HG02870 (cell line): ENCODE results near the gene FOXK1.

Experiments
- ATAC-seq: cut with Tn5 transposase; IDR thresholded peaks from one replicate; pipeline ENCODE4 v1.9.1; 2021; ENCODE audit warnings: mild to moderate bottlenecking, moderate library complexity; ENCODE audit not compliant: unreplicated experiment

The FOXK1 gene

GRCh38 chr7:4720225-4720624 is 38.1 kb downstream of the FOXK1 start:
- ATAC-seq: no peak

- no peak for ATAC-seq
Observed at GRCh38 chr7:4722308-4722707, 40.2 kb downstream of the FOXK1 start.

- ATAC-seq: no peak
Observed at GRCh38 chr7:4722960-4723630, 41.0 kb downstream of the FOXK1 start.

- ATAC-seq: no peak
Observed at GRCh38 chr7:4724648-4725013, 42.5 kb downstream of the FOXK1 start.

GRCh38 chr7:4725014-4725849 is 43.1 kb downstream of the FOXK1 start:
- no peak for ATAC-seq

- ATAC-seq: no peak
Observed at GRCh38 chr7:4725850-4726450, 43.9 kb downstream of the FOXK1 start.

GRCh38 chr7:4726566-4726965 is 44.5 kb downstream of the FOXK1 start:
- ATAC-seq: no peak

- no peak for ATAC-seq
Observed at GRCh38 chr7:4727914-4728705, 46.0 kb downstream of the FOXK1 start.

- ATAC-seq: no peak
Observed at GRCh38 chr7:4729266-4729665, 47.2 kb downstream of the FOXK1 start.

- no peak for ATAC-seq
Observed at GRCh38 chr7:4730276-4730675, 48.2 kb downstream of the FOXK1 start.

- ATAC-seq: no peak
Observed at GRCh38 chr7:4730971-4731370, 48.9 kb downstream of the FOXK1 start.

- no peak for ATAC-seq
Observed at GRCh38 chr7:4731803-4732202, 49.7 kb downstream of the FOXK1 start.

- no peak for ATAC-seq
Observed at GRCh38 chr7:4733936-4734528, 51.9 kb downstream of the FOXK1 start.

- no peak for ATAC-seq
Observed at GRCh38 chr7:4734587-4735345, 52.7 kb downstream of the FOXK1 start.

- no peak for ATAC-seq
Observed at GRCh38 chr7:4737300-4737699, 55.2 kb downstream of the FOXK1 start.

- ATAC-seq: no peak
Observed at GRCh38 chr7:4738711-4739527, 56.8 kb downstream of the FOXK1 start.

- no peak for ATAC-seq
Observed at GRCh38 chr7:4739528-4739992, 57.5 kb downstream of the FOXK1 start.

- ATAC-seq: no peak
Observed at GRCh38 chr7:4740796-4741195, 58.7 kb downstream of the FOXK1 start.

- no peak for ATAC-seq
Observed at GRCh38 chr7:4742051-4742573, 60.0 kb downstream of the FOXK1 start.
